GM11168 (cell line): ENCODE results near the gene PRKAG2.

Experiments used
- in situ Hi-C: fragments of 300-500 bp; cut with MboI; formaldehyde crosslinking; loops from one replicate; pipeline ENCODE4 v1.12.0; 2022; ENCODE audit warnings: low sequenced_read_pairs; ENCODE audit not compliant: unreplicated experiment

Gene PRKAG2

GRCh38 chr7:151868396-151869108 is 8.4 kb downstream of the PRKAG2 start:
- in situ Hi-C loops = no loop called here

GRCh38 chr7:151867912-151868311 is 9.0 kb downstream of the PRKAG2 start:
- in situ Hi-C loops = no loop called here

GRCh38 chr7:151866761-151867655 is 9.9 kb downstream of the PRKAG2 start:
- in situ Hi-C loops = no loop called here

- in situ Hi-C loops = no loop called here
Observed at GRCh38 chr7:151866028-151866427, 10.9 kb downstream of the PRKAG2 start.

GRCh38 chr7:151865070-151865670 is 11.7 kb downstream of the PRKAG2 start:
- in situ Hi-C loops = no loop called here

- in situ Hi-C loops = no loop called here
Observed at GRCh38 chr7:151864561-151864960, 12.4 kb downstream of the PRKAG2 start.

GRCh38 chr7:151864081-151864480 is 12.8 kb downstream of the PRKAG2 start:
- in situ Hi-C loops = no loop called here

- in situ Hi-C loops = no loop called here
Observed at GRCh38 chr7:151863386-151864079, 13.4 kb downstream of the PRKAG2 start.

GRCh38 chr7:151862606-151863381 is 14.1 kb downstream of the PRKAG2 start:
- in situ Hi-C loops = no loop called here

- in situ Hi-C loops = no loop called here
Observed at GRCh38 chr7:151861881-151862280, 15.0 kb downstream of the PRKAG2 start.

GRCh38 chr7:151860771-151861170 is 16.1 kb downstream of the PRKAG2 start:
- in situ Hi-C loops = no loop called here

GRCh38 chr7:151859948-151860685 is 16.8 kb downstream of the PRKAG2 start:
- in situ Hi-C loops = no loop called here

GRCh38 chr7:151859111-151859947 is 17.6 kb downstream of the PRKAG2 start:
- in situ Hi-C loops = no loop called here

- in situ Hi-C loops = no loop called here
Observed at GRCh38 chr7:151858456-151858855, 18.5 kb downstream of the PRKAG2 start.

GRCh38 chr7:151857866-151858450 is 19.0 kb downstream of the PRKAG2 start:
- in situ Hi-C loops = no loop called here

GRCh38 chr7:151857412-151857811 is 19.5 kb downstream of the PRKAG2 start:
- in situ Hi-C loops = no loop called here

GRCh38 chr7:151856516-151856915 is 20.4 kb downstream of the PRKAG2 start:
- in situ Hi-C loops = no loop called here

- in situ Hi-C loops = no loop called here
Observed at GRCh38 chr7:151856098-151856497, 20.8 kb downstream of the PRKAG2 start.
